ENCODE results near the gene LARGE2. TPM values are rescaled to one million over a fixed set of nuclear protein-coding genes. Genes with fewer than 3 reads are reported as not detected.

Gene LARGE2
- total and polyA plus RNA-seq, 4 donors: 0.19 to 2.0 (median 0.66) TPM

DNA sequence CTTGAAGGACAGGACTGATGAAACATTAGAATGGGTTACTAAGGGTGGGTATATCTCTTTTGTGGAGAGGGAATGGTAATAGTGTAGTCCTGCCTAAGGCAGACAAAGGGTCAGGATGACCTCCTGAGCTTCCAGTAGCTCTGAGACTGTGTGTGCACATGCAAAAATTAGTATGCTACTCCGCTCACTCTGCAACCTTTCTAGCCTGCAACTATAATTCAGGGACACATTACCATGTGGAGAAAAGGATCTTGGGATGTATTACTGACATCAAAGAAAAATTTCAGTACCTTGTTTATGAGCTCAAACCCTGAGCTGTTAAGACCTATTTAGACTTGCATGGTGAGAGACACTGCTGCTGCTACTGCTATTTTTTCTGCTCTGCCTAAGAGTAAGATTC lies 25.4 kb downstream of the LARGE2 start:
- H3K9me3 ChIP-seq (ENCODE audit: control insufficient read depth, insufficient read depth, low read length): no peaks in the 10 kb centered on the region
- peak overlapping the region; percentile 78 for H3K27ac ChIP-seq (ENCODE audit: low read depth, low read length)
- H3K4me1 ChIP-seq (ENCODE audit: control insufficient read depth, insufficient read depth, low read length): peaks cover 8% of the 10 kb centered on the region
- peak in 1 of 6 donors; percentile 72 for DNase-seq (ENCODE audit: low read depth in 4 of 6, low spot score in 6 of 6)
- H3K4me3 ChIP-seq (ENCODE audit: low read depth, low read length): no peak overlapping the region
- no peaks in the 10 kb centered on the region for H3K27me3 ChIP-seq (ENCODE audit: control insufficient read depth, insufficient read depth, low read length)
- H3K36me3 ChIP-seq (ENCODE audit: control insufficient read depth, insufficient read depth, low read length): peaks cover 25% of the 10 kb centered on the region
- WGBS (ENCODE audit: insufficient coverage): no CpG with 5 or more reads among the region's 1 CpG

DNA sequence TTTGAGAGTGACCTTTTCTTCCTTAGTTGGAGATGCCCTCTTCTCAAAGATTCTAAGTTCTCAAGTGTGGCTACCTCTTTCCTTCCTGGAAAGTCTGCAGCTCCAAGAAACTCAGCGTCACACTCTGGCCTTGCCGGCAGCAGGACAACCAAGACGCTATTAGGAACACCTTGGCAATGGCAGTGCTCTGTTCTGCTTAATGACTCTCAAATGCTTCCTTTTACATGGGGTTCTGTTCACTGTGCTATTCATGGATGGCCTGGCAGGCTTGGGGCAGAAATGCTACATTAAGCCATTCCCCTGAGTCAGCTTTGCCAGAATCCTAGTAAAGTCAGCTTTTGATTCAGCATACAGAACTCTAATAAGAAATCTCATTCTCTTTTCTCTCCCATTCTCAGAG lies 25.9 kb downstream of the LARGE2 start:
- Histone ChIP-seq H3K27me3 (ENCODE audit: control insufficient read depth, insufficient read depth, low read length) (no peaks in the 10 kb centered on the region), H3K4me1 (ENCODE audit: control insufficient read depth, insufficient read depth, low read length) (peaks cover 8% of the 10 kb centered on the region), H3K9me3 (ENCODE audit: control insufficient read depth, insufficient read depth, low read length) (no peaks in the 10 kb centered on the region), H3K36me3 (ENCODE audit: control insufficient read depth, insufficient read depth, low read length) (peaks cover 20% of the 10 kb centered on the region), H3K27ac (ENCODE audit: low read depth, low read length) (peak overlapping the region; percentile 78), H3K4me3 (ENCODE audit: low read depth, low read length) (no peak overlapping the region)
- WGBS (ENCODE audit: insufficient coverage): 13% methylated on average over 3 of the region's 3 CpGs
- DNase-seq (ENCODE audit: low read depth in 4 of 6, low spot score in 6 of 6): peak in 4 of 6 donors; percentile 52 to 87 (median 74)

DNA sequence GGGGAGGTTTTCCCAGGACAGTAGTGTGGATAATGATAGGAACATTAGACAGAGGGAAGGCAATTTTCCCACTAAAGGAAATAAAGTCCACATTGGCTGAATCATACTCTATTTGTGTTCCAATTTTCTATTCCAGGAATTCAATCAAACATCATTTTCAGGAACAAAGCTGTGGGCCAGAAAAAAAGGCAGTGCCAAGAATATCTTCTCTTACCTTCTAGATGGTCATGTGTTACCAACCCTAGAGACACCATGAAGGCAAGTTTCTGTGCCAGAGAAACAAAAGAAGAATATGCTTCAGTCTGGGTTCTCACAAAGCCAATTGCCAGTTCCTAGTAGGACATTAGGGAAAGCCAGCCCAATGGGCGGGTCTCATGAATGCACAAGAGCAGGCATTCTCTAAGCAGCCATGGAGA lies 27.5 kb downstream of the LARGE2 start:
- DNase-seq (ENCODE audit: low read depth in 4 of 6, low spot score in 6 of 6): peak in 1 of 6 donors; percentile 58
- Histone ChIP-seq H3K4me1 (ENCODE audit: control insufficient read depth, insufficient read depth, low read length) (peaks cover 8% of the 10 kb centered on the region), H3K4me3 (ENCODE audit: low read depth, low read length) (no peak overlapping the region), H3K9me3 (ENCODE audit: control insufficient read depth, insufficient read depth, low read length) (no peaks in the 10 kb centered on the region), H3K36me3 (ENCODE audit: control insufficient read depth, insufficient read depth, low read length) (peaks cover 14% of the 10 kb centered on the region), H3K27ac (ENCODE audit: low read depth, low read length) (no peak overlapping the region), H3K27me3 (ENCODE audit: control insufficient read depth, insufficient read depth, low read length) (no peaks in the 10 kb centered on the region)
- WGBS (ENCODE audit: insufficient coverage): 58% methylated on average over 1 of the region's 1 CpG

DNA sequence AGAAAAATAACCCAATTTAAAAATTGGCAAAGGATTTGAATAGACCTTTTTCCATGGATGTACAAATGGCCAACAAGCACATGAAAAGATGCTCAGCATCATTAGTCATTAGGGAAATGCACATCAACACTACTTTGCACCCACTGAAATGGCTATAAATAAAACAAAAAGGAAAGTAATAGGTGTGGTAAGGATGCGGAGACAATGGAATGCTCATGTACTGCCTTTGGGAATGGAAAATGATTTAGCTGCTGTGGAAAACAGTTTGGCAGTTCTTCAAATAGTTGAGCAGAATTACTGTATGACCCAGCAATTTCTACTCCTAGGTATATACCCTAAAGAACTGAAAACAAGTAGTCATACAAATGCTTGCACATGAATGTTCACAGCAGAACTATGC lies 37.4 kb downstream of the LARGE2 start:
- Histone ChIP-seq H3K9me3 (ENCODE audit: control insufficient read depth, insufficient read depth, low read length) (no peaks in the 10 kb centered on the region), H3K4me1 (ENCODE audit: control insufficient read depth, insufficient read depth, low read length) (no peaks in the 10 kb centered on the region), H3K27ac (ENCODE audit: low read depth, low read length) (no peak overlapping the region), H3K27me3 (ENCODE audit: control insufficient read depth, insufficient read depth, low read length) (no peaks in the 10 kb centered on the region), H3K36me3 (ENCODE audit: control insufficient read depth, insufficient read depth, low read length) (no peaks in the 10 kb centered on the region), H3K4me3 (ENCODE audit: low read depth, low read length) (no peak overlapping the region)
- no peak for DNase-seq (ENCODE audit: low read depth in 4 of 6, low spot score in 6 of 6)
- no CpG with 5 or more reads among the region's 1 CpG for WGBS (ENCODE audit: insufficient coverage)

DNA sequence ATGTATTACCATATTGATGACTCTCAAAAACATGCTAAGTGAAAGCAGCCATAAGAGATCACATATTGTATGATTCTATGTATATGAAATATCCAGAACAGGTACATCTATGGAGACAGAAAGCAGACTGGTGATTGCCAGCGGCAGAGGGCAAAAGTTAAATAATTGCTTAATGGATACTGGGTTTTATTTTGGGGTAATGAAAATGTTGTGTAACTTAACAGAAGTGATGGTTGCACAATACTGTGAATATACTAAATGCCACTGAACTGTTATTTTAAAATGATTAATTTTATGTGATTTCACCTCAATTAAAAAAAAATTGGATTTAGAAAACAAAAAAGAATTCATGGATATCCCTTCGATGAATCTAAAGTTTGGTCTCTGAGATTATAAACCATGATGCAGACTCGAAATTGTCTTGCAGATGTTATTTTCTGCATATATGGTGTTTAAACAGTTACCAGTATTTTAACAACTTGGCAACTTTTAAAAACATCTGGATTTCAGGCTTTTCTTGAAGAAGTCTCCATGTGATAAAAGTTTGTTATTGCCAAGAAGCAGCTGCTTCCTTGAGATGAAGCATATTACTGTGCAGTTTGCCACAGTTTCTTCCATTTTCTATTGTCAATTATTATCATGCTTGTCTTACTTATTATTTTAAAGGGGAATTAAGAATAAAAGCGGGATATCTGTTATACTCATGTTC lies 38.1 kb downstream of the LARGE2 start:
- no peak overlapping the region for H3K4me3 ChIP-seq (ENCODE audit: low read depth, low read length)
- H3K9me3 ChIP-seq (ENCODE audit: control insufficient read depth, insufficient read depth, low read length): no peaks in the 10 kb centered on the region
- no peaks in the 10 kb centered on the region for H3K4me1 ChIP-seq (ENCODE audit: control insufficient read depth, insufficient read depth, low read length)
- H3K27me3 ChIP-seq (ENCODE audit: control insufficient read depth, insufficient read depth, low read length): no peaks in the 10 kb centered on the region
- H3K27ac ChIP-seq (ENCODE audit: low read depth, low read length): no peak overlapping the region
- peak in 1 of 6 donors; percentile 7 for DNase-seq (ENCODE audit: low read depth in 4 of 6, low spot score in 6 of 6)
- peaks cover 4% of the 10 kb centered on the region for H3K36me3 ChIP-seq (ENCODE audit: control insufficient read depth, insufficient read depth, low read length)
- WGBS (ENCODE audit: insufficient coverage): 100% methylated on average over 1 of the region's 4 CpGs

DNA sequence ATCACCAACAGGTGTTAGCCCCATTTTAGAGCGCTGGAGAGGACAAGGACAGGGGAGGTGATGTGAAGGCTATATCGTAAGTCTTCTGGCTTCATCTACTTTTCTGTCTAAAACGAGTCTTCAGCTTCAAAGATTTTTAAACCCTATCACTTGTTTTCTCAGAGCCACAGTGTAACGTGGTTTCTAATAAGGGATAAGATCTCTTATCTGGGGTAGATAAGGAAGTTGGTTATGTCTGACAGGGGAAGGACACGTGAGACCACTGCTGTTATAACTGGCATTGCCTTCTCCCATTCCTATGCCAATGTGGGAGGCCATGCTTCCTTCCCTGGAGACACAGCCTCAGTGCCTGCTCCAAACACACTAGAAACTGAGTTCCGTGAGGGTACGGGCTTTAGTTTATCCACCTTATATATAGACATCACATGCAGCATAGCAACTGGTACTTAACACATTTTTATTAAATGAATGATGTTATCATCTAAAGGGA lies 39.3 kb downstream of the LARGE2 start:
- Histone ChIP-seq H3K36me3 (ENCODE audit: control insufficient read depth, insufficient read depth, low read length) (peaks cover 8% of the 10 kb centered on the region), H3K4me3 (ENCODE audit: low read depth, low read length) (no peak overlapping the region), H3K27ac (ENCODE audit: low read depth, low read length) (no peak overlapping the region), H3K9me3 (ENCODE audit: control insufficient read depth, insufficient read depth, low read length) (no peaks in the 10 kb centered on the region), H3K4me1 (ENCODE audit: control insufficient read depth, insufficient read depth, low read length) (no peaks in the 10 kb centered on the region), H3K27me3 (ENCODE audit: control insufficient read depth, insufficient read depth, low read length) (no peaks in the 10 kb centered on the region)
- DNase-seq (ENCODE audit: low read depth in 4 of 6, low spot score in 6 of 6): no peak
- WGBS (ENCODE audit: insufficient coverage): no CpG with 5 or more reads among the region's 7 CpGs

DNA sequence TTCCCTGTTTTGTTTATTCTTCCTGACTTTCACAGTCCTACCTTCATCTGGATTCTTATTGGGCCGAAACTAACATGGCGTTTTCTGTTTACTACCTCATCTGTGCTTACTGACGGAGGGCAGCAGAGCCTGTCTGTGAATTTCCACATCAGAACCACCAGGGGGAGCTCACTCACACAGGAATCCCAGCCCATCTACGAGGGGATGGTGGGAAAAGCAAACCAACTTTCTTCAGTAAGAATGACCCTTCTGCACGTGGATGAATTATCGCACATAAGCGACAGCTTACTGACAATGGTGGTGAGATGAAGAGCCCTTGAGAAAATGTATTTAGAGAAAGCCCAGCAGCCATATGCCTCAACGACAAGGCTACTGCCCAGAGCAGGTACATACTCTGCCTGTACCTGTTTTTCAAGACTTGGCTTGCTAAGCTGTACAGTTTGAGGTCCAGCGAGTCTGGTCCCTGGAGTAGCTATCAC lies 42.5 kb downstream of the LARGE2 start:
- DNase-seq (ENCODE audit: low read depth in 4 of 6, low spot score in 6 of 6): peak in 5 of 6 donors; percentile 71 to 96 (median 80)
- no peak overlapping the region for H3K4me3 ChIP-seq (ENCODE audit: low read depth, low read length)
- peaks cover 19% of the 10 kb centered on the region for H3K36me3 ChIP-seq (ENCODE audit: control insufficient read depth, insufficient read depth, low read length)
- 50% methylated on average over 4 of the region's 9 CpGs for WGBS (ENCODE audit: insufficient coverage)
- H3K4me1 ChIP-seq (ENCODE audit: control insufficient read depth, insufficient read depth, low read length): no peaks in the 10 kb centered on the region
- H3K27me3 ChIP-seq (ENCODE audit: control insufficient read depth, insufficient read depth, low read length): no peaks in the 10 kb centered on the region
- H3K27ac ChIP-seq (ENCODE audit: low read depth, low read length): no peak overlapping the region
- no peaks in the 10 kb centered on the region for H3K9me3 ChIP-seq (ENCODE audit: control insufficient read depth, insufficient read depth, low read length)

DNA sequence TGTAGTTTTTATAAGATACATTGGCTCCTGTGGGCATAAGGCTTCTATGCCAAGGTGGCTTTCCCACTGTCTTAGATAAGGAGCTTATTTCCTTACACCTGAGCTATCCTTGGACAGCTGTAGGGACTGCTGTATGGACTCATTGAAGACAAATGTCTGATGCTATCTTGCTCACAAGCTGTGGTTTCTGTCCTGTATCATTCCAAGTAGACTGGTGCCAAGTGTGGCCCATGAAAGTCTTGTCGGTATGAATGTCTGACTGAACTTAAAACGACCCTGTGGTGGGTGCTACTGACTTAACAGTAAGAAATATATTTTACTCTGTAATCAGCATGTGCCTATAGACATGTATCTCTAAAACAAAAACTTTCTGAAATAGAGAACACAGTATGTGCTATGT lies 45.0 kb downstream of the LARGE2 start:
- Histone ChIP-seq H3K36me3 (ENCODE audit: control insufficient read depth, insufficient read depth, low read length) (peaks cover 25% of the 10 kb centered on the region), H3K27me3 (ENCODE audit: control insufficient read depth, insufficient read depth, low read length) (no peaks in the 10 kb centered on the region), H3K27ac (ENCODE audit: low read depth, low read length) (no peak overlapping the region), H3K4me1 (ENCODE audit: control insufficient read depth, insufficient read depth, low read length) (no peaks in the 10 kb centered on the region), H3K9me3 (ENCODE audit: control insufficient read depth, insufficient read depth, low read length) (no peaks in the 10 kb centered on the region), H3K4me3 (ENCODE audit: low read depth, low read length) (no peak overlapping the region)
- DNase-seq (ENCODE audit: low read depth in 4 of 6, low spot score in 6 of 6): no peak
- WGBS (ENCODE audit: insufficient coverage): no CpG with 5 or more reads among the region's 2 CpGs

DNA sequence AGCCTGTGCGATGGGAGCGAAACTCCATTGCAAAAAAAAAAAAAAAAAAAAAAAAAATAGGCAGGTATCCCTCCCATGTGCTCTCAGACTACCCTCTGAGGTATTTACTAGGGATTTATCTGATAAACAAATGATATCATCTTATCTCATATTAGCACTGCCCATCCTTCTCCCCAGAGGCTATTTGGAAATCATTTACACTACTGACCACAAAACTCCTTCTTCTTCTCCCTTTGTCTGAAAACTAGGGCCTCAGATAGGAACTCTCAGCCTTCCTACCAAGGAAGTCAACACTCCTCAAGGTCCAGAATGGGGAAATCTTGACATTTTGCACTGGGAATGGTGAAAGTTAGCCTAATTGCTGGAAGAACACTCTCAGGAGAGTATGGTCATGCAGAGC lies 46.4 kb downstream of the LARGE2 start:
- H3K36me3 ChIP-seq (ENCODE audit: control insufficient read depth, insufficient read depth, low read length): peaks cover 25% of the 10 kb centered on the region
- WGBS (ENCODE audit: insufficient coverage): no CpG with 5 or more reads among the region's 2 CpGs

DNA sequence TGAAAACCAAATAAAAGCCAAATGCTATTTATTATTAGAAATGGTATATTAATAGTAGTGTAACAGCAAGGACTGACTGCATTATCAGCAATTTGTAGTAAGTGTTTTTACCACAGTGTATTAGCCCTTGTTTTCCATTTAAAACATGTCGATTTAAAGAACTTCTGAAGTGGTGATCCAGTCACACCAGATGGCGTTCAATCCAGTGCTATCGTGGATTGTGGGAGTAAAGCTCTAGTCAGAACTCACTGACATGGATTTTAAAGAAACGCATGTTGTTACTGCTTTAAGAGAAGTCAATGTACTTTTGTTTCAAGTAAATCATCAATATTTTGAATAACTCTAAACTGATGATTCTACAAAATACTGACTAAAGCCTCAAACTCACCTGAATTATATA lies 51.1 kb downstream of the LARGE2 start:
- Histone ChIP-seq H3K27me3 (ENCODE audit: control insufficient read depth, insufficient read depth, low read length) (no peaks in the 10 kb centered on the region), H3K4me3 (ENCODE audit: low read depth, low read length) (no peak overlapping the region), H3K27ac (ENCODE audit: low read depth, low read length) (no peak overlapping the region), H3K4me1 (ENCODE audit: control insufficient read depth, insufficient read depth, low read length) (no peaks in the 10 kb centered on the region), H3K36me3 (ENCODE audit: control insufficient read depth, insufficient read depth, low read length) (peaks cover 15% of the 10 kb centered on the region), H3K9me3 (ENCODE audit: control insufficient read depth, insufficient read depth, low read length) (no peaks in the 10 kb centered on the region)
- DNase-seq (ENCODE audit: low read depth in 4 of 6, low spot score in 6 of 6): no peak
- 50% methylated on average over 1 of the region's 4 CpGs for WGBS (ENCODE audit: insufficient coverage)

More for the DNA sequence above, 46.4 kb downstream of the LARGE2 start:
- Histone ChIP-seq H3K4me3 (ENCODE audit: low read depth, low read length) (no peak overlapping the region), H3K4me1 (ENCODE audit: control insufficient read depth, insufficient read depth, low read length) (no peaks in the 10 kb centered on the region), H3K9me3 (ENCODE audit: control insufficient read depth, insufficient read depth, low read length) (no peaks in the 10 kb centered on the region), H3K27me3 (ENCODE audit: control insufficient read depth, insufficient read depth, low read length) (no peaks in the 10 kb centered on the region), H3K27ac (ENCODE audit: low read depth, low read length) (no peak overlapping the region)
- no peak for DNase-seq (ENCODE audit: low read depth in 4 of 6, low spot score in 6 of 6)
